Stimulated activated naive CD8-positive, alpha-beta T cell treated with anti-CD3 and anti-CD28 coated beads, Interleukin-15, Interleukin-2, amounts not matched to agents 100 ng/mL and 50 ng/mL, for 24 hours (primary cell): ENCODE measurements around the gene SPACA5.

ENCODE experiments used
- H3K27ac Mint-ChIP-seq: one replicate; pipeline ENCODE4 v1.8.0; 2021; ENCODE audit warnings: mild to moderate bottlenecking, mixed read lengths
- H3K27me3 Mint-ChIP-seq: one replicate; pipeline ENCODE4 v1.8.0; 2021; ENCODE audit warnings: mixed read lengths
- H3K36me3 Mint-ChIP-seq: one replicate; pipeline ENCODE4 v1.8.0; 2021; ENCODE audit warnings: low read depth, mixed read lengths
- H3K4me1 Mint-ChIP-seq: one replicate; pipeline ENCODE4 v1.8.0; 2021; ENCODE audit warnings: low read depth, mixed read lengths
- H3K4me3 Mint-ChIP-seq: one replicate; pipeline ENCODE4 v1.8.0; 2021; ENCODE audit warnings: mild to moderate bottlenecking, mixed read lengths
- H3K9me3 Mint-ChIP-seq: one replicate; pipeline ENCODE4 v1.8.0; 2021; ENCODE audit warnings: mixed read lengths

SPACA5 gene

DNA sequence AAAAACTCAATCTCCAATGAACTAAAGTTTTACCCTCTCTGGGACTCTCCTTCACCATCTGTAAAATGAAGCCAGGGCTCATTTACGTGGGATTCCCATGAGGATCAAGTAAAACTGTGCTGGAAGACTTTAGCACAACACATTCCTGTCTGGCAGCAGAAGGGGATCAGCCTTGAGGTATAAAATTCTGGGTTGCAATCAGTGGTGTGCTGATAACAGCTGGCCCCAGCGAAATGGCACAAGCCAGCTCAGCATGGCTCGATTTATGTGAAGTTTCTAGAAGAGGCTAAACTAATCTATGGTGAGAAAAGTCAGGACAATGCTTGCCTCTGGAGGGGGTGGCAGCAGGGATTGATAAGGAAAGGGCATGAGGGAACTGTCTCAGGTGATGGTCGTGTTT is 36.3 kb downstream of the SPACA5 start:
- Mint-ChIP-seq H3K9me3 (no peaks in the 10 kb centered on the region), H3K4me3 (no peak overlapping the region), H3K4me1 (no peaks in the 10 kb centered on the region), H3K36me3 (no peaks in the 10 kb centered on the region), H3K27me3 (no peaks in the 10 kb centered on the region), H3K27ac (no peak overlapping the region)

DNA sequence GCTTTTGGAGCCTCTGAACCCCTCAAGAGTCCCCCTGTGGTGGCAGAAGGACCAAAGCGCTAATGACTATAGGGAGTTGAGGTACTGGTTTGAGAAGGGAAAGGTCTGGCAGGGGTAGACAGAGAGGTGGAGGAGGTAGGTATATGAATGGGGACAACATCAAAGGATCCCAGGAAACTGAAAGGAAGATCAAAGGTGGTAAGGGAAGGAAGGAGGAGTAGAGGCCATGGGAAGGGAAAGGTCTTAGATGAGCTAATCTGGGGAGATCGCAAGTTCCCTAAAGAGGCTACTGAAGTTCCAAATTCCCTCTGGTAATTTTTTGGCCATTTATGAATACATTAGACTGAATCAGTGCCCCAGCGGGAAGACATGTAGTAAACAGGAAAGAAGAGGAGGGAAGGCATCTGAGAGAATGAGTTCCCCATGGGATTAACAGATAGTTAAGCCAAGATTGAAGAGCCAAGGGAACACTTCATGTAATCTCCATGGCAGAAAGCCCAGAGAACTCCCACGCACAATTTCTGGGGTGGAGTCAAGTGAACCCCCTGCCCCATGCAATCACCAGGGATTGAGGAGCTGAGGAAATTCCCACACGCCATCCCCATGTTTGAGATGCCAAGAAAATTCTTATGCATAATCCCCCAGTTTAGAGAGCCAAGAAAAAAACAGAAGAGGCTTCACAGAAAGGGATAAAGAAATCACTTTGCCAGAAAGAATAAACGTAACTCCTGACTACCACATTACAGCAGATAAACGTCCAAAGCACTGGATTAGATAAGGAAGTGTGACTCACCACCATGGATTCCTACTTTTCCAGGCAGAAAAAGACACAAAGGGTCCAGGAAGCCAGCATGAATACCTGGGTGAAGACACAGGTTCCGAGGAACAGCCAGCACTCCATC is 38.9 kb downstream of the SPACA5 start:
- H3K9me3 Mint-ChIP-seq, result no peaks in the 10 kb centered on the region
- no peak overlapping the region for H3K4me3 Mint-ChIP-seq
- H3K36me3 Mint-ChIP-seq, result no peaks in the 10 kb centered on the region
- no peak overlapping the region for H3K27ac Mint-ChIP-seq
- H3K4me1 Mint-ChIP-seq, result no peaks in the 10 kb centered on the region
- H3K27me3 Mint-ChIP-seq, result no peaks in the 10 kb centered on the region

- Mint-ChIP-seq H3K4me1 (no peaks in the 10 kb centered on the region), H3K4me3 (no peak overlapping the region), H3K27ac (no peak overlapping the region), H3K9me3 (no peaks in the 10 kb centered on the region), H3K27me3 (no peaks in the 10 kb centered on the region), H3K36me3 (no peaks in the 10 kb centered on the region)
Measured at GRCh38 chrX:48046846-48047245, 40.1 kb downstream of the SPACA5 start.

- Mint-ChIP-seq H3K27ac (no peak overlapping the region), H3K4me3 (no peak overlapping the region), H3K36me3 (peaks cover 36% of the 10 kb centered on the region), H3K9me3 (peaks cover 9% of the 10 kb centered on the region), H3K4me1 (no peaks in the 10 kb centered on the region), H3K27me3 (no peaks in the 10 kb centered on the region)
Measured at GRCh38 chrX:48058621-48059295, 52.0 kb downstream of the SPACA5 start.

DNA sequence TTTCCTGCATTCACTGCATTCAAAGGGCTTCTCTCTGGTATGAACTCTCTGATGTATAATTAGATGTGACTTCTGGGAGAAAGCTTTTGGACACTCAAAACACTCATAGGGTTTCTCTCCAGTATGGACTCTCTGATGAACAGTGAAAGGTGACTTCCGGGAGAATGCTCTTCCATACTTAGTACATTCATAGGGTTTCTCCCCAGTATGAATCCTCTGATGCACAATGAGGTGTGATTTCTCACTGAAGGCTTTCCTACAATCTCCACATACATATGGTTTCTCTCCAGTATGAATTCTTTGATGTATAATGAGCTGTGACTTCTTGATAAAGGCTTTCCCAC is 52.5 kb downstream of the SPACA5 start:
- Mint-ChIP-seq H3K9me3 (peaks cover 9% of the 10 kb centered on the region), H3K4me3 (no peak overlapping the region), H3K36me3 (peaks cover 36% of the 10 kb centered on the region), H3K4me1 (no peaks in the 10 kb centered on the region), H3K27ac (no peak overlapping the region), H3K27me3 (no peaks in the 10 kb centered on the region)
